Vagina (tissue), 2 donors: Measurements from ENCODE around the gene HPN. TPM values are rescaled to one million over a fixed set of nuclear protein-coding genes. Genes with fewer than 3 reads are reported as not detected.
A peak's percentile ranks its signal among the peaks of the same experiment; 100 is the strongest.

Experiments used
- DNase-seq, 2 donors: peaks; one replicate each; pipeline ENCODE4 v3.0.0-alpha.2; 2017; ENCODE audit errors: extremely low spot score in 2 of 2
- H3K27ac ChIP-seq: fragments of 200-600 bp; sonication (generic); one replicate; pipeline ENCODE4 v1.5.1; 2019
- H3K27me3 ChIP-seq: fragments of 200-600 bp; sonication (generic); one replicate; pipeline ENCODE4 v1.5.1; 2019
- H3K36me3 ChIP-seq, 2 donors: fragments of 200-600 bp; sonication (generic); one replicate each; pipeline ENCODE4 v1.5.1; 2017 to 2019
- H3K4me1 ChIP-seq: fragments of 200-600 bp; sonication (generic); one replicate; pipeline ENCODE4 v1.5.1; 2019
- H3K4me3 ChIP-seq, 2 donors: fragments of 200-600 bp; sonication (generic); 1 replicate in 1 of 2; 2 replicates in 1 of 2; pipeline ENCODE4 v1.5.1; 2016 to 2019
- H3K9me3 ChIP-seq: fragments of 200-600 bp; sonication (generic); one replicate; pipeline ENCODE4 v1.5.1; 2019
- POLR2A ChIP-seq, 2 donors: fragments of 450-650 bp; IDR thresholded peaks; one replicate each; pipeline ENCODE4 v1.6.1; 2017; ENCODE audit warnings: antibody characterized with exemption in 2 of 2, mild to moderate bottlenecking in 2 of 2, moderate library complexity in 2 of 2
- POLR2AphosphoS5 ChIP-seq, 2 donors: sonication (generic); formaldehyde crosslinking; IDR thresholded peaks; one replicate each; pipeline ENCODE4 v1.9.0; 2017; ENCODE audit warnings: antibody characterized with exemption in 2 of 2, mild to moderate bottlenecking in 2 of 2, low read depth in 1 of 2; ENCODE audit not compliant: insufficient read depth in 1 of 2
- intact Hi-C: fragments of 100-400 bp; cut with DNase I; formaldehyde crosslinking; loops from one replicate; pipeline ENCODE4 v1.15.1; 2023
- total RNA-seq: library from RNA; depleted of rRNA; stranded (reverse); fragments of >200 nt; gene quantifications from one replicate; pipeline ENCODE4 v1.2.3, GENCODE V29; 2016
- TF ChIP-seq, protein P1 (sequence below), 3 experiments: fragments of 450-650 bp in 2 of 3; fragments of 200-600 bp in 1 of 3; sonication (generic) in 1 of 3; IDR thresholded peaks; one replicate each; pipeline ENCODE4 v1.5.1; 2017 to 2019; ENCODE audit warnings: antibody characterized with exemption in 3 of 3, mild to moderate bottlenecking in 2 of 3, moderate library complexity in 2 of 3

The HPN gene
- total RNA-seq, 1 donor from 2014 or later, result not detected

DNA sequence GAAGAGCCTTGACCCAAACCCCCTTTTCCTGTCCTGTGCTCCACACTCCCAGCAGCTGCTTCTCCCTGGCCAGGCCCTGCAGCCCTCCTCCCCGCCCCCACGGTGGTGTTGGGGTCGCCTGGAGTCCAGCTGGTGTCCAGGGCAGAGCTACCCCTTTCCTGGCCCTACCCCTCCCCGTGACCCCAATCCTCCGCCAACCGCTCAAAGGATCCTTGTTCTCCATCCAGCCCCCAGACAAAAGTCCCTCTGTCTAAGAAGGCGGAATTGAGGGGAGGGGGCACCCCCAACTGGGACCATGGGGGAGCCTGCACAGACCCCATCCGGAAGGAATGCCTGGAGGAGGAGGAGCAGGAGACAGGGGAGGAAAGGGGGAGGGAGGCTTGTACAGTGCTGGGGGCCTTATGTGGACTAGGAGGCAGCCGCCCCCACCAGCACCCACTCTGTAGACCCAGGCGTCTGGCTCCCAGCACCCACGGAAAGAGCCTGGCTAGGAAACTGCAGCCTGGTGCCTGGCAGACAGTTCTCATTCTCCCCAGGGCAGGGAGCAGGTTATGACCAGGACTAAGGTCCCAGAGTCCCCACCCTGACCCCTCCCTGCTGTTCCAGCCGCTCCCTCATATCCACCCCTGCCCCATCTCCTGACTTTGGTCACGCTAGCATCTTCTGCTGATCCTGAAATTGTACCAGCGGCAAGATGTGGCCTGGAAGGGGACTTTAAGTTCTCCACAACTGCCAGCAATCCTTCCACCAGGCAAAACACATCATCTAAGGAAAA, 73.8 kb downstream of the HPN start, which contains the start of gene FXYD3:
Gene FXYD3, plus strand, starts transcription at position 647 of the 775 bp plus-strand sequence. CDS start 3,554 bp downstream, outside the sequence.
- H3K36me3 ChIP-seq, result no peaks in the 10 kb centered on the region
- H3K4me3 ChIP-seq, result peak within 1 kb of the TSS; percentile 31 to 46
- intact Hi-C loops, result loop anchor here (2.0 kb wide), 1 partner anchor 19 kb away; the partner anchor contains the start of gene LGI4
- H3K27ac ChIP-seq, result peak within 1 kb of the TSS; percentile 94
- H3K4me1 ChIP-seq, result peaks cover 29% of the 10 kb centered on the region
- no peak for DNase-seq
- TF ChIP-seq POLR2A (IDR thresholded peaks at IDR 0.05) (no peak), POLR2AphosphoS5 (IDR thresholded peaks at IDR 0.05; ENCODE audit: insufficient read depth in 1 of 2, low read depth in 1 of 2) (no peak)
- TF ChIP-seq, protein P1, sequence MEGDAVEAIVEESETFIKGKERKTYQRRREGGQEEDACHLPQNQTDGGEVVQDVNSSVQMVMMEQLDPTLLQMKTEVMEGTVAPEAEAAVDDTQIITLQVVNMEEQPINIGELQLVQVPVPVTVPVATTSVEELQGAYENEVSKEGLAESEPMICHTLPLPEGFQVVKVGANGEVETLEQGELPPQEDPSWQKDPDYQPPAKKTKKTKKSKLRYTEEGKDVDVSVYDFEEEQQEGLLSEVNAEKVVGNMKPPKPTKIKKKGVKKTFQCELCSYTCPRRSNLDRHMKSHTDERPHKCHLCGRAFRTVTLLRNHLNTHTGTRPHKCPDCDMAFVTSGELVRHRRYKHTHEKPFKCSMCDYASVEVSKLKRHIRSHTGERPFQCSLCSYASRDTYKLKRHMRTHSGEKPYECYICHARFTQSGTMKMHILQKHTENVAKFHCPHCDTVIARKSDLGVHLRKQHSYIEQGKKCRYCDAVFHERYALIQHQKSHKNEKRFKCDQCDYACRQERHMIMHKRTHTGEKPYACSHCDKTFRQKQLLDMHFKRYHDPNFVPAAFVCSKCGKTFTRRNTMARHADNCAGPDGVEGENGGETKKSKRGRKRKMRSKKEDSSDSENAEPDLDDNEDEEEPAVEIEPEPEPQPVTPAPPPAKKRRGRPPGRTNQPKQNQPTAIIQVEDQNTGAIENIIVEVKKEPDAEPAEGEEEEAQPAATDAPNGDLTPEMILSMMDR (IDR thresholded peaks at IDR 0.05), result no peak
- H3K9me3 ChIP-seq, result no peaks in the 10 kb centered on the region
- no peaks in the 10 kb centered on the region for H3K27me3 ChIP-seq

Other genes starting within 250 kb of the HPN start
- 2.5 TPM for gene ZNF30, start 114.8 kb upstream of the HPN start, total RNA-seq
- gene ZNF792, start 77.5 kb upstream of the HPN start, total RNA-seq, result 4.2 TPM
- 61.9 TPM for gene GRAMD1A, start 41.4 kb upstream of the HPN start, total RNA-seq
- 8.6 TPM for gene SCN1B, start 11.3 kb upstream of the HPN start, total RNA-seq
- 788 TPM for gene FXYD3, start 74.1 kb downstream of the HPN start, total RNA-seq
- 32.9 TPM for gene LGI4, start 93.3 kb downstream of the HPN start, total RNA-seq
- 135 TPM for gene FXYD1, start 97.1 kb downstream of the HPN start, total RNA-seq
- gene FXYD7, start 101.5 kb downstream of the HPN start, total RNA-seq, result 3.4 TPM
- 144 TPM for gene FXYD5, start 113.0 kb downstream of the HPN start, total RNA-seq
- gene FAM187B, start 187.0 kb downstream of the HPN start, total RNA-seq, result not detected
- 32.9 TPM for gene LSR, start 207.3 kb downstream of the HPN start, total RNA-seq
- 95.5 TPM for gene USF2, start 227.2 kb downstream of the HPN start, total RNA-seq
- not detected for gene HAMP, start 240.8 kb downstream of the HPN start, total RNA-seq